GM12891 (cell line): Measurements from ENCODE around the gene NAA35.

Experiments
- DNase-seq: peaks from one replicate; pipeline ENCODE4 v3.0.0; 2011; ENCODE audit warnings: low spot score; ENCODE audit not compliant: insufficient read length
- FAIRE-seq: peaks from 2 replicates; lab custom pipeline; 2011; peaks lifted over from hg19 to GRCh38; lab: Jason Lieb, UNC
- PAX5 ChIP-seq: IDR thresholded peaks from 2 replicates; pipeline ENCODE4 v1.6.1; 2011; ENCODE audit warnings: low read length, moderate library complexity, mild to moderate bottlenecking; ENCODE audit not compliant: insufficient read depth, severe bottlenecking
- POLR2A ChIP-seq: IDR thresholded peaks from 2 replicates; pipeline ENCODE4 v1.6.1; 2011; ENCODE audit warnings: low read depth, low read length, control low read depth
- POLR2AphosphoS5 ChIP-seq: IDR thresholded peaks from 2 replicates; pipeline ENCODE4 v1.6.1; 2011; ENCODE audit warnings: low read depth, low read length, control low read depth
- POU2F2 ChIP-seq: IDR thresholded peaks from 2 replicates; pipeline ENCODE4 v1.6.1; 2011; ENCODE audit warnings: low read depth, mild to moderate bottlenecking, control low read depth, low read length, moderate library complexity
- SPI1 ChIP-seq: IDR thresholded peaks from 2 replicates; pipeline ENCODE4 v1.6.1; 2011; ENCODE audit warnings: low read depth, low read length, control low read depth
- TAF1 ChIP-seq: IDR thresholded peaks from 2 replicates; pipeline ENCODE4 v1.6.1; 2011; ENCODE audit warnings: low read depth, low read length, control low read depth

Gene NAA35

DNA sequence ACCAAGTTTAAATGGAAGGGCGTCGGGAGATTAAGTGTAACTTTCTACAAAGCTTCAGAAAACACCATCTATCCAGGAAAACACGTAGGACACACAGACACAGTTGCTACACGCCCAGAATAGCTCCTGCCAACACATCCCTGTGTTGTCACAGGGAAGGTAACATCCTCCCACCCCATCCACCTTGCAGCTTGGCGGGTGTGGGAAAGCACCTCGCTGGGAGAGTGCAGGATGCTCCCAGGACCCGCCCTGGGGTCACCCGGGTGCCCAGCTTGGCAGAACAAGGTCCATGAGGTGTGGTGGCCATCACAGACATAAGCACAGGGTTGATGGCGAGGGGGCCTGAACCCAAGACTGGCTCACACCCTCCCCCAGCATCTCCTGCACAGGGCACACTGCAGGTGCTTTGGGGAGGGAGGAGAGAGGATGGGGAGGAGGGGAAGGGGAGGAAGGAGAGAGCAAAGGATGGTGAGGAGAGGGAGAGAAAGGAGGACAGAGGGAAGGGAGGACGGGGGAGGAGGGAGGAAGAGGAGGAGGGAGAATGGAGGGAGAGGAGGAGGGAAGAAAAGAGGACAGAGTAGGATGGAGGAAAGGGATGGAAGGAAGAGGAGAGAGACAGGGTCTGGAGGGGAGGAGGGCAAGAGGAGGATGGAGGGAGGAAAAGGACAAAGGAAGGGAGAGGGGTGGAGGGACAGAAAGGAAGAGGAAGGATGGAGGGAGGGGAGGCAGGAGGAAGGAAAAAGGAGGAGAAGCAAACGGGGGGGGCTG lies 121.2 kb downstream of the NAA35 start:
- FAIRE-seq: no peak
- TF ChIP-seq POLR2A: no peak
- TF ChIP-seq TAF1: no peak
- no peak for TF ChIP-seq SPI1
- TF ChIP-seq POU2F2: no peak
- no peak for TF ChIP-seq PAX5
- TF ChIP-seq POLR2AphosphoS5: no peak
- no peak for DNase-seq

DNA sequence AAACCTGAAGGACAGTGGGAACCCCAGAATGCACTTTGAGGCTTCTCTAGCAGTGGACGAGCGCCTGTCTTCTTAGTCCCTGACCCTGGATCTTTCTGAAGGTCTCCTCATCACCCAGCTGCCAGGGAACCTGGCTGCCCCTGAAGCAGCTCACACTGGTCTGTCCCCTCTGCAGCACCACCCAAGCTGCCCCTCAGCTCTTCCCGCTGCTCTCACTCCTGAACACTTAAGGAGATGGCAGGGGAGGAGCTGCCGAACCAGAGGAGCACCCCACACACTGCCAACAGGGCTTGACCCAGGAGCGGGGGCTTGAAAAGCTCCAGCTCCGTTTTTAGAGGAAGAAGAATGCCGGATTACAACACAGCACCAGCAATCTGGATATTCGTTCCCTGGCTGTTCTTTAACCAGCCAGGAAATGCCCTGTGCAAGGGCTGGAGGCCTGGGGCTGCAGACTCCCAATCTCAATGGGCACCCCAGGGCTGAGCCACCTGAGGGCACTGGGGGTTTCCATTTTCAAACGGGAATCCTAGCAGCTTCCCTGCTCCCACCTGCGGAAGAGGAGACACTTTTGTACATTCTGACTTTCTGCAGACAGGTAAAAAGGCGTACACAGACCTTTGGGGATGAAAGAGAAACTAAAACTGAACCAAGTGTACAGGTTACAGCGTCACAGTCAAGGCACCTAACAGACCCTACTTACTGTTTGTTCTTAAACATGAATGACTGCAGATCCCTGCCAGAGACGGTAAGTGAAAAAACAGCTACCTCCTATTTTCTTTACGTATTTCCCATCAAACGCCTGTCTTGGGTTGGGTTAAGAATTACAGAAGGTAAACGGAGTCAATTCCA lies 122.1 kb downstream of the NAA35 start:
- no peak for TF ChIP-seq POLR2AphosphoS5
- TF ChIP-seq PAX5: no peak
- TF ChIP-seq SPI1: no peak
- no peak for TF ChIP-seq POLR2A
- DNase-seq: no peak

DNA sequence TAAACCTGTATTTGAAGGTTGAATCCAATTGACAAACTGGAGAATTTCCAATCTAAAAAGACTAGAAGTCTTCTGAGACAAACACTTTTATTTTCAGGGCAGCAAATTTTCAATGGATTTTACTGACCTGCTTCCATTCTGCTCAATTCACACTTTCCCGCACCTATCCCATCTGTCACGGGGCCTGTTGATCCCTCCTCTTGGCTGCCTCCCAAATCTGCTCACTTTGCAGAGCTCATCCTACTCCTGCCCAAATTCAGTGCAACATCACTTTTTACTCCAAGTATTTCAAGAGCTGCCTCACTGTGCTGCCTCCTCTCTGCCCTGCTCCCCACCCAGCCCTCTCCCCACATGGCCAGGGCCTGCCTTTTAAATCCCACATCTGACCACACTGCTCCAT lies 123.3 kb downstream of the NAA35 start:
- FAIRE-seq: no peak
- DNase-seq: no peak

More for the DNA sequence above, 122.1 kb downstream of the NAA35 start:
- FAIRE-seq: no peak

DNA sequence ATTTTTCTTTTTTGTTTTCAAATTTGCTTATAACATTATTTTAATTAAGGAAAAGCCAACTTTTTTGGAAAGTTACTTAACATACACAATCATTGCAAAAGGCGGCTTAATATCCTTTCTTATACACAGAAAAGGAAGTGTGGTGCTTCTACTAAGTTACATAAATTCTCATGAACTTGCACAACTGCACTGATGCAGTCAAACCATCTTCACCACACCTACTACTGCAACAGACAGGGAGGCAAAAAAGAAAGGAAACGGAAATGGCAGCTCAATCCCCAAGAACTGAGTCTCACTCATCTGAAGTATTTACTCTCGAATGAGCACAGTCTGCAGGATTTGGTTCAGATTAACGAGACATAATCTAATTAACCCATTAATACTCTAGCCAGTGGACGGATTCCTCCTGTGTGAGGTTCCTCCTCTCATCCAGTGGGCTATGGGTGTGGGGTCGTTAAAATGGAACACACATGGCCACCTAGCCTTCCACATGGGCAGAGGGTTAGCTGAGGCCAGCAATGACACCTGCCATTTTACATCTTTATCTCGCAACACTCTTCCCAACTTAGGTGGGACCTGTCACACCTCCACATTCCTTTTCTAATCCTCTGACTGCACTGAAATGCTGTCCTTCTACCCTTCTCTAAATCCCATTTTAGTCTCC lies 128.4 kb downstream of the NAA35 start:
- TF ChIP-seq POU2F2 (no peak), PAX5 (no peak), SPI1 (no peak), POLR2A (no peak), TAF1 (no peak), POLR2AphosphoS5 (no peak)
- FAIRE-seq (no peak), DNase-seq (no peak)

More for the DNA sequence above, 123.3 kb downstream of the NAA35 start:
- TF ChIP-seq TAF1 (no peak), POU2F2 (no peak), SPI1 (no peak), PAX5 (no peak), POLR2A (no peak), POLR2AphosphoS5 (no peak)
